Breast epithelium (tissue), 3 donors: ENCODE measurements around the gene GARIN6.

Source experiments
- POLR2A ChIP-seq: fragments of 450-650 bp; IDR thresholded peaks from one replicate; pipeline ENCODE4 v1.6.1; 2016; ENCODE audit warnings: antibody characterized with exemption, mild to moderate bottlenecking, moderate library complexity
- TF ChIP-seq, protein P1 (sequence below), 3 donors: fragments of 450-650 bp; IDR thresholded peaks; one replicate each; pipeline ENCODE4 v1.5.1; 2016 to 2017; ENCODE audit warnings: antibody characterized with exemption in 3 of 3, mild to moderate bottlenecking in 3 of 3, moderate library complexity in 3 of 3

DNA sequence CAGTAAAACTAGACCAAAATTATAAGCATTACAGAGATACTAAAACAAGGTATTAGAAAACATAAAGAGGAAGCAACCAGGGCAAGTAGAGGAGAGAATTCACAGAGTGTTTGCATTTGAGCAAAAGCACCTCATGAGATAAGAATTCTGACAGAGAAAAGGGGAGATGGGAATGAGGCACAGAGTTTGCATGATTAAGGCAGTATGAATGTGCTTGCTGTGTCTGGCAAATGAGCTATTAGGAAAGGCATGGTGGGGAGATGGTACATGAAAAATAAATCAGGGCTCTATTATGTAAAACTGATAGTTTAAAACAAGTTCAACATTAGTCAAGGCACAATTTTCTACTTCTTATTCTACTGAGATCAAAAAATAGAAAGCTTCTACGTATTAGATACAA is 23.1 kb downstream of the GARIN6 start:
- TF ChIP-seq, protein P1, sequence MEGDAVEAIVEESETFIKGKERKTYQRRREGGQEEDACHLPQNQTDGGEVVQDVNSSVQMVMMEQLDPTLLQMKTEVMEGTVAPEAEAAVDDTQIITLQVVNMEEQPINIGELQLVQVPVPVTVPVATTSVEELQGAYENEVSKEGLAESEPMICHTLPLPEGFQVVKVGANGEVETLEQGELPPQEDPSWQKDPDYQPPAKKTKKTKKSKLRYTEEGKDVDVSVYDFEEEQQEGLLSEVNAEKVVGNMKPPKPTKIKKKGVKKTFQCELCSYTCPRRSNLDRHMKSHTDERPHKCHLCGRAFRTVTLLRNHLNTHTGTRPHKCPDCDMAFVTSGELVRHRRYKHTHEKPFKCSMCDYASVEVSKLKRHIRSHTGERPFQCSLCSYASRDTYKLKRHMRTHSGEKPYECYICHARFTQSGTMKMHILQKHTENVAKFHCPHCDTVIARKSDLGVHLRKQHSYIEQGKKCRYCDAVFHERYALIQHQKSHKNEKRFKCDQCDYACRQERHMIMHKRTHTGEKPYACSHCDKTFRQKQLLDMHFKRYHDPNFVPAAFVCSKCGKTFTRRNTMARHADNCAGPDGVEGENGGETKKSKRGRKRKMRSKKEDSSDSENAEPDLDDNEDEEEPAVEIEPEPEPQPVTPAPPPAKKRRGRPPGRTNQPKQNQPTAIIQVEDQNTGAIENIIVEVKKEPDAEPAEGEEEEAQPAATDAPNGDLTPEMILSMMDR (IDR thresholded peaks at IDR 0.05) = no peak
- TF ChIP-seq POLR2A = no peak
